ENCODE measurements around the gene LTB.

Gene LTB

GRCh38 chr6:31626952-31627351 is 44.7 kb upstream of the LTB start:
- TF ChIP-seq YY1 (IDR thresholded peaks at IDR 0.05; ENCODE audit: low read depth), result no peak

DNA sequence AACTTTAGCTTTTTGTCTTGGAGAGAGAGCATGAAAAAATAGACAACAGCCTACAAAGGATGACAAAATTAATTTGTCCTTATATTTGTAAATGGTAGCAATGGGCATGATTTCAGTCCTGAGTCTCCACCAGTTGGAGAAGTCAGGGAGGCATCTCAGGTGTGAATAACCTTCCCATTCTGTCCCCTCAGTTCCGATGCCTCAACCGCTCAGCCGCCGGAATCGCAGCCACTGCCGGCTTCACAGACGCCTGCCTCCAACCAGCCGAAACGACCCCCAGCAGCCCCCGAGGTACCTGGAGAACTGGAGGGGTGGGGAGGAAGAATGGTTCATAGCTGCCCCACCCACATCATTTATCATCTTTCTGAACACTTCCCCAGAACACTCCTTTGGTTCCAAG is 41.8 kb upstream of the LTB start:
- TF ChIP-seq MAX (IDR thresholded peaks at IDR 0.05) (no peak), REST (IDR thresholded peaks at IDR 0.05; ENCODE audit: low read depth) (no peak)

DNA sequence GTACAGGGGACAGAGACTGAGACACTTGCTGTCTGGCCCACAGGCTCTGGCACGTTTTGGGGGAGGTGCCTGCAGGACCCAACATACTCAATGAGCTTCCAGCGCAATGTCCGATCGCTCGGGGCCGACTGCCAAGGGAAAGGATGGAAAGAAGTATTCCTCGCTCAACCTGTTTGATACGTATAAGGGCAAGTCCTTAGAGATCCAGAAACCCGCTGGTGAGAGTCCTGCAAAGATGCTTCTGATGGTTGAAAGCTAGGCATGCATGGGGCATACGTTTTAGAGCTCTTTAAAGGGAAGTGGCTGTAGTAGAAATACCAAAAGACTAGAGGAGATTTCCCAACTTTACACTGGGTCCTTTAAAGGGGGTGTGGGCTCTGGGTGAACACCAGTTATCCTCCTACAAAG is 40.5 kb upstream of the LTB start:
- TF ChIP-seq EGR1 (IDR thresholded peaks at IDR 0.05), result no peak
- TF ChIP-seq TEAD4 (IDR thresholded peaks at IDR 0.05), result no peak
- no peak for TF ChIP-seq TAF1 (IDR thresholded peaks at IDR 0.05; ENCODE audit: low read depth)
- TF ChIP-seq, protein P1, sequence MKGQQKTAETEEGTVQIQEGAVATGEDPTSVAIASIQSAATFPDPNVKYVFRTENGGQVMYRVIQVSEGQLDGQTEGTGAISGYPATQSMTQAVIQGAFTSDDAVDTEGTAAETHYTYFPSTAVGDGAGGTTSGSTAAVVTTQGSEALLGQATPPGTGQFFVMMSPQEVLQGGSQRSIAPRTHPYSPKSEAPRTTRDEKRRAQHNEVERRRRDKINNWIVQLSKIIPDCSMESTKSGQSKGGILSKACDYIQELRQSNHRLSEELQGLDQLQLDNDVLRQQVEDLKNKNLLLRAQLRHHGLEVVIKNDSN (IDR thresholded peaks at IDR 0.05), result no peak
- TF ChIP-seq ZBTB7A (IDR thresholded peaks at IDR 0.05; ENCODE audit: low read depth), result no peak
- no peak for TF ChIP-seq RAD21 (IDR thresholded peaks at IDR 0.05; ENCODE audit: low read depth)
- no peak for TF ChIP-seq FOXM1 (IDR thresholded peaks at IDR 0.05; ENCODE audit: borderline replicate concordance, low read depth)
- TF ChIP-seq CEBPB (IDR thresholded peaks at IDR 0.05), result no peak
- no peak for TF ChIP-seq MAX (IDR thresholded peaks at IDR 0.05)
- TF ChIP-seq REST (IDR thresholded peaks at IDR 0.05; ENCODE audit: low read depth), result no peak
- TF ChIP-seq NFIC (IDR thresholded peaks at IDR 0.05), result no peak
- TF ChIP-seq EP300 (IDR thresholded peaks at IDR 0.05; ENCODE audit: borderline replicate concordance), result no peak
- TF ChIP-seq CREB1 (IDR thresholded peaks at IDR 0.05; ENCODE audit: low read depth), result no peak
- no peak for TF ChIP-seq TCF12 (IDR thresholded peaks at IDR 0.05; ENCODE audit: low read depth)
- TF ChIP-seq YY1 (IDR thresholded peaks at IDR 0.05; ENCODE audit: low read depth), result no peak

DNA sequence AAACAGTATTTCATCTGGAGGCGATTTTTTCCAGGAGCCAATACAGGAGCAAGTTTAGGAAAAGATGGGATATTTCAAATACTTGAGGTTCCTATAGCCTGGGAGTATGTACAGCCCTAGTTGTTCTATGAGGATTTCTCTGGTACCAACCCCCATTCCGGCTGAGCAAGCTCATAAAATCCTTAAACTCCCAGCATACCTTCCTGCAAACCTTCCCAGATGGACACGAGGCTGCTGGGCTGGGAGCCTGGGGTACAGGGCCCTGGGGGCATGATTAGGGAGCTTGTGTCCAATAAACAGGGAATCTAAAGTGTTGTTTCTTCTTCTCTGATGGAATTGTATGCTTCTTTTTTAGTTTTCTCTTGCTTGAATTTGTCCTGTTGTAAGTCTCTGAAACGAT is 39.8 kb upstream of the LTB start:
- TF ChIP-seq CEBPB (IDR thresholded peaks at IDR 0.05) (no peak), EP300 (IDR thresholded peaks at IDR 0.05; ENCODE audit: borderline replicate concordance) (no peak), EGR1 (IDR thresholded peaks at IDR 0.05) (no peak), TCF12 (IDR thresholded peaks at IDR 0.05; ENCODE audit: low read depth) (no peak), FOXM1 (IDR thresholded peaks at IDR 0.05; ENCODE audit: borderline replicate concordance, low read depth) (no peak), TEAD4 (IDR thresholded peaks at IDR 0.05) (no peak)
- TF ChIP-seq, protein P1 (IDR thresholded peaks at IDR 0.05), result no peak

DNA sequence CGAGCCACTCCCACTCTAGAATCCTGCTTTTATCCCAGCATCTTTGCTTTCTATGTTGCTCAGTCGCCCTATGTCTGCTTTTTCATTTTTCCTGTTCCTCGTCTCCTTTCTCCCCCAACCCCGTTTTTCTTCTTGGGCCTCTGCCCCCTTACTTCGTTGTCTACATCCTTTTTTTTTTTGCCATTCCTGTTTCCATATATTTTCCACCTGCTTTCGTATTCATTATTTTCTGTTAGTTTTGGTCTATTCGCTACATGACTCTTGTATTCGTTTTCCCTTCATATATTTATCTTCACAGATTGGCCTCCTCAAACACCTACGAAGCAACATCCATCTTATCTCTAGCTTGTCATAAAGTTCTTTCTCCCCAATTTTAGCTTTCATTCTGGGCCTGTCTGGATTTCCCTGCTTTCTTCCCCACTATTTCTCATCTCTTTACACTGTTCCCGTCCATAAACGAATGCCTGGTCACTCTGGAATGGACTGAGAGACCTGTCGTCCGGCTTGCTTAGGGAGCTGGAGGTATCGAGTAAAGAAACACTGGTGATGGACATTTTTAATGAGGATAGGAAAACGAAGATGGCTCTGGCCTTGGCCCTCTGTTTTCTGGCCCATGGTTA is 39.2 kb upstream of the LTB start:
- TF ChIP-seq EP300 (IDR thresholded peaks at IDR 0.05; ENCODE audit: borderline replicate concordance) (no peak), YY1 (IDR thresholded peaks at IDR 0.05; ENCODE audit: low read depth) (no peak), NFIC (IDR thresholded peaks at IDR 0.05) (no peak), CEBPB (IDR thresholded peaks at IDR 0.05) (no peak), EGR1 (IDR thresholded peaks at IDR 0.05) (no peak), MAX (IDR thresholded peaks at IDR 0.05) (no peak), TEAD4 (IDR thresholded peaks at IDR 0.05) (no peak), CREB1 (IDR thresholded peaks at IDR 0.05; ENCODE audit: low read depth) (no peak), REST (IDR thresholded peaks at IDR 0.05; ENCODE audit: low read depth) (no peak), TAF1 (IDR thresholded peaks at IDR 0.05; ENCODE audit: low read depth) (no peak), FOXM1 (IDR thresholded peaks at IDR 0.05; ENCODE audit: borderline replicate concordance, low read depth) (no peak), TCF12 (IDR thresholded peaks at IDR 0.05; ENCODE audit: low read depth) (no peak), ZBTB7A (IDR thresholded peaks at IDR 0.05; ENCODE audit: low read depth) (no peak), RAD21 (IDR thresholded peaks at IDR 0.05; ENCODE audit: low read depth) (no peak)
- TF ChIP-seq, protein P1 (IDR thresholded peaks at IDR 0.05), result no peak

All from Ishikawa (cell line).